ENCODE measurements around the gene ISG20.

- TF ChIP-seq EZH2 (IDR thresholded peaks at IDR 0.05; ENCODE audit: borderline replicate concordance, low read depth, low read length, severe bottlenecking) (no peak), CTCF (IDR thresholded peaks at IDR 0.05; ENCODE audit: extremely low read depth in 1 of 2, insufficient read depth in 1 of 2, low read depth in 1 of 2, low read length in 2 of 2) (no peak), POLR2AphosphoS5 (IDR thresholded peaks at IDR 0.05; ENCODE audit: insufficient read depth, low read depth, low read length) (no peak)
These were observed 3.5 kb upstream of the ISG20 start for GRCh38 chr15:88635318-88635717.

Data from endothelial cell of umbilical vein (primary cell).